Endothelial cell of umbilical vein (primary cell): ENCODE results near the gene LAMC3. TPM values are rescaled to one million over a fixed set of nuclear protein-coding genes. Genes with fewer than 3 reads are reported as not detected.

Experiments
- BruUV-seq: library from RNA; stranded (reverse); fragments of 400-500 nt; replicated peaks from 2 replicates; lab custom pipeline; 2021; lab: Mats Ljungman, UMichigan
- CTCF ChIA-PET: fragments of 300-600, 350-600 bp; sonication (Branson Sonifier 250); formaldehyde crosslinking; loops from one replicate; lab custom pipeline; 2021; ENCODE audit warnings: antibody characterized with exemption, inconsistent platforms; lab: Charles Lee
- POLR2A ChIA-PET: fragments of 300-600, 350-600 bp; sonication (Branson Sonifier 250); formaldehyde crosslinking; loops from one replicate; lab custom pipeline; 2021; ENCODE audit warnings: antibody characterized with exemption, inconsistent platforms; lab: Charles Lee
- DNase-seq: peaks from one replicate; pipeline ENCODE4 v3.0.0-alpha.2; 2011; ENCODE audit warnings: low read depth, low spot score
- FAIRE-seq: peaks from 2 replicates; lab custom pipeline; 2011; peaks lifted over from hg19 to GRCh38; lab: Jason Lieb, UNC
- H2AFZ ChIP-seq: 2 replicates; pipeline ENCODE4 v1.6.0; 2012; ENCODE audit warnings: low read depth, low read length, control low read depth, inconsistent platforms
- H3K27ac ChIP-seq: 2 replicates; pipeline ENCODE4 v1.5.1; 2011; ENCODE audit warnings: low read depth, mild to moderate bottlenecking, control low read depth, low read length, moderate library complexity; ENCODE audit not compliant: insufficient read depth
- H3K27me3 ChIP-seq, 2 experiments: 2 replicates each; pipeline versions ENCODE4 v1.6.0 to v1.6.1; 2011; ENCODE audit warnings: low read length in 2 of 2, mixed read lengths in 1 of 2; ENCODE audit not compliant: control insufficient read depth in 2 of 2, insufficient read depth in 2 of 2
- H3K36me3 ChIP-seq, 2 experiments: 2 replicates in 1 of 2; 3 replicates in 1 of 2; pipeline ENCODE4 v1.5.1; 2011; ENCODE audit warnings: low read length in 2 of 2, mild to moderate bottlenecking in 1 of 2, moderate library complexity in 1 of 2; ENCODE audit not compliant: control insufficient read depth in 2 of 2, insufficient read depth in 2 of 2; ENCODE audit errors: extremely low read depth in 1 of 2
- H3K4me1 ChIP-seq: 3 replicates; pipeline ENCODE4 v1.5.1; 2011; ENCODE audit warnings: mild to moderate bottlenecking, low read length; ENCODE audit not compliant: control insufficient read depth, insufficient read depth; ENCODE audit errors: extremely low read depth
- H3K4me2 ChIP-seq: 2 replicates; pipeline ENCODE4 v1.6.1; 2011; ENCODE audit warnings: low read length, control low read depth, mixed read lengths; ENCODE audit not compliant: insufficient read depth
- H3K4me3 ChIP-seq, 3 experiments: fragments of 200-600 bp in 1 of 3; sonication (generic), shearing (Covaris generic) in 1 of 3; replicated peaks in 1 of 3; 2 replicates each; pipeline ENCODE4 v1.5.1; 2011 to 2016; ENCODE audit warnings: control low read depth in 3 of 3, low read length in 3 of 3, mild to moderate bottlenecking in 2 of 3, inconsistent platforms in 1 of 3, low read depth in 1 of 3, moderate library complexity in 1 of 3; ENCODE audit not compliant: insufficient read depth in 1 of 3
- H3K79me2 ChIP-seq: 2 replicates; pipeline ENCODE4 v1.6.0; 2012; ENCODE audit warnings: low read length, inconsistent platforms; ENCODE audit not compliant: control insufficient read depth, insufficient read depth
- H3K9ac ChIP-seq: replicated peaks from 2 replicates; pipeline ENCODE3; 2011; ENCODE audit warnings: low read length, control low read depth; ENCODE audit not compliant: insufficient read depth; ENCODE audit errors: extremely low read depth
- H3K9me1 ChIP-seq: replicated peaks from 3 replicates; pipeline ENCODE4 v1.6.0; 2011; ENCODE audit warnings: mild to moderate bottlenecking, low read length; ENCODE audit not compliant: control insufficient read depth, insufficient read depth; ENCODE audit errors: extremely low read depth
- H3K9me3 ChIP-seq: replicated peaks from 2 replicates; pipeline ENCODE4 v1.5.1; 2012; ENCODE audit warnings: low read length, inconsistent platforms; ENCODE audit not compliant: control insufficient read depth, insufficient read depth
- H4K20me1 ChIP-seq: replicated peaks from 2 replicates; pipeline ENCODE3; 2011; ENCODE audit warnings: mild to moderate bottlenecking, low read length; ENCODE audit not compliant: control insufficient read depth, insufficient read depth; ENCODE audit errors: extremely low read depth
- EZH2 ChIP-seq: IDR thresholded peaks from 2 replicates; pipeline ENCODE4 v1.6.1; 2012; ENCODE audit warnings: borderline replicate concordance, low read depth, mild to moderate bottlenecking, moderate library complexity, low read length, inconsistent platforms; ENCODE audit not compliant: severe bottlenecking
- FOS ChIP-seq: IDR thresholded peaks from 2 replicates; pipeline ENCODE4 v1.6.1; 2011; ENCODE audit warnings: mild to moderate bottlenecking, low read length, moderate library complexity, borderline replicate concordance; ENCODE audit not compliant: insufficient read depth
- GATA2 ChIP-seq: IDR thresholded peaks from 2 replicates; pipeline ENCODE4 v1.7.0; 2011; ENCODE audit warnings: low read depth, mild to moderate bottlenecking, moderate library complexity, mixed read lengths, low read length; ENCODE audit not compliant: insufficient read length, insufficient read depth
- JUN ChIP-seq: IDR thresholded peaks from 2 replicates; pipeline ENCODE4 v1.6.1; 2011; ENCODE audit warnings: borderline replicate concordance, low read depth; ENCODE audit not compliant: insufficient read length, insufficient read depth
- MAX ChIP-seq: IDR thresholded peaks from 2 replicates; pipeline ENCODE4 v1.6.1; 2011; ENCODE audit not compliant: insufficient read depth, insufficient read length
- MYC ChIP-seq: IDR thresholded peaks from one replicate; pipeline ENCODE4 v1.6.1; 2011; ENCODE audit warnings: mild to moderate bottlenecking, low read depth, low read length
- POLR2A ChIP-seq: IDR thresholded peaks from 2 replicates; pipeline ENCODE4 v1.6.1; 2012; ENCODE audit warnings: low read depth, mild to moderate bottlenecking, control low read depth, low read length
- POLR2AphosphoS5 ChIP-seq: IDR thresholded peaks from 2 replicates; pipeline ENCODE4 v1.6.1; 2012; ENCODE audit warnings: low read depth, mild to moderate bottlenecking, control low read depth, low read length, moderate library complexity; ENCODE audit not compliant: insufficient read depth
- dilution Hi-C: fragments of 300-500 bp; cut with MboI; formaldehyde crosslinking; loops from one replicate; pipeline ENCODE4 v1.15.0; 2019; ENCODE audit warnings: low sequenced_read_pairs; ENCODE audit not compliant: extremely low pct_ligation_motif_present
- intact Hi-C: fragments of 100-400 bp; cut with micrococcal nuclease; formaldehyde crosslinking; loops from one replicate; pipeline ENCODE4 v1.10.0; 2022
- polyA plus RNA-seq, 4 experiments: library from polyadenylated mRNA; depleted of rRNA in 3 of 4; stranded (reverse) in 3 of 4; unstranded in 1 of 4; fragments of >200 nt; gene quantifications; 2 replicates each; pipeline versions ENCODE4 v1.2.1 to v1.2.3, GENCODE V29; 2011 to 2012; ENCODE audit warnings: missing spikeins in 1 of 4
- total RNA-seq: library from RNA; stranded (reverse); gene quantifications from 2 replicates; pipeline ENCODE4 v1.2.3, GENCODE V29; 2021
- TF ChIP-seq, protein P1 (sequence below), 2 donors: IDR thresholded peaks; 1 replicate in 1 of 2; 2 replicates in 1 of 2; pipeline ENCODE4 v1.5.1; 2011; ENCODE audit warnings: low read length in 2 of 2, mild to moderate bottlenecking in 2 of 2, moderate library complexity in 2 of 2, control low read depth in 1 of 2, inconsistent platforms in 1 of 2, low read depth in 1 of 2; ENCODE audit not compliant: insufficient read depth in 1 of 2; ENCODE audit errors: extremely low read depth in 1 of 2

The LAMC3 gene
- total and polyA plus RNA-seq, 2 donors (not counting 3 experiments of a cell fraction or from before 2014, with no cell fraction given): 0.18 to 0.38 TPM

- no peak for FAIRE-seq
Measured at GRCh38 chr9:131032384-131032783, 23.4 kb downstream of the LAMC3 start.

More at GRCh38 chr9:131032384-131032783, 23.4 kb downstream of the LAMC3 start:
- H3K9me3 ChIP-seq: no peaks in the 10 kb centered on the region
- no peak for DNase-seq
- H4K20me1 ChIP-seq: no peaks in the 10 kb centered on the region
- no peaks in the 10 kb centered on the region for H3K9me1 ChIP-seq
- BruUV-seq: no TSS peak
- ChIA-PET POLR2A (no interaction called here), CTCF (interaction anchor here (0.9 kb wide), 1 partner anchor 9 kb away, joined by 3 read pairs; no protein-coding TSS in a partner anchor)
- dilution Hi-C loops: no loop called here
- no peaks in the 10 kb centered on the region for H3K79me2 ChIP-seq
- H2AFZ ChIP-seq: no peak overlapping the region
- no peaks in the 10 kb centered on the region for H3K4me1 ChIP-seq
- TF ChIP-seq EZH2: no peak
- TF ChIP-seq POLR2A: no peak
- TF ChIP-seq, protein P1, sequence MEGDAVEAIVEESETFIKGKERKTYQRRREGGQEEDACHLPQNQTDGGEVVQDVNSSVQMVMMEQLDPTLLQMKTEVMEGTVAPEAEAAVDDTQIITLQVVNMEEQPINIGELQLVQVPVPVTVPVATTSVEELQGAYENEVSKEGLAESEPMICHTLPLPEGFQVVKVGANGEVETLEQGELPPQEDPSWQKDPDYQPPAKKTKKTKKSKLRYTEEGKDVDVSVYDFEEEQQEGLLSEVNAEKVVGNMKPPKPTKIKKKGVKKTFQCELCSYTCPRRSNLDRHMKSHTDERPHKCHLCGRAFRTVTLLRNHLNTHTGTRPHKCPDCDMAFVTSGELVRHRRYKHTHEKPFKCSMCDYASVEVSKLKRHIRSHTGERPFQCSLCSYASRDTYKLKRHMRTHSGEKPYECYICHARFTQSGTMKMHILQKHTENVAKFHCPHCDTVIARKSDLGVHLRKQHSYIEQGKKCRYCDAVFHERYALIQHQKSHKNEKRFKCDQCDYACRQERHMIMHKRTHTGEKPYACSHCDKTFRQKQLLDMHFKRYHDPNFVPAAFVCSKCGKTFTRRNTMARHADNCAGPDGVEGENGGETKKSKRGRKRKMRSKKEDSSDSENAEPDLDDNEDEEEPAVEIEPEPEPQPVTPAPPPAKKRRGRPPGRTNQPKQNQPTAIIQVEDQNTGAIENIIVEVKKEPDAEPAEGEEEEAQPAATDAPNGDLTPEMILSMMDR (IDR thresholded peaks at IDR 0.05; ENCODE audit: extremely low read depth in 1 of 2, insufficient read depth in 1 of 2, low read depth in 1 of 2, low read length in 2 of 2): no peak
- no peak for TF ChIP-seq GATA2
- no peak for TF ChIP-seq POLR2AphosphoS5
- no peak for TF ChIP-seq FOS
- no peak for TF ChIP-seq MAX
- no peak for TF ChIP-seq JUN
- TF ChIP-seq MYC: no peak
- H3K4me3 ChIP-seq: no peak overlapping the region
- intact Hi-C loops: no loop called here
- H3K27ac ChIP-seq: no peak overlapping the region
- no peak overlapping the region for H3K9ac ChIP-seq
- no peaks in the 10 kb centered on the region for H3K36me3 ChIP-seq
- H3K4me2 ChIP-seq: no peak overlapping the region
- H3K27me3 ChIP-seq: no peaks in the 10 kb centered on the region
